Esophagus squamous epithelium (tissue), 5 donors: ENCODE measurements around the gene PYGM. TPM values are rescaled to one million over a fixed set of nuclear protein-coding genes. Genes with fewer than 3 reads are reported as not detected.

Source experiments
- DNase-seq: peaks from one replicate; lab custom pipeline; 2025; lab: John Stamatoyannopoulos, UW
- H3K27ac ChIP-seq, 4 donors: fragments of 200-600 bp; sonication (generic); one replicate each; pipeline ENCODE4 v1.5.1; 2016 to 2019; ENCODE audit warnings: mild to moderate bottlenecking in 1 of 4
- H3K27me3 ChIP-seq, 4 donors: fragments of 200-600 bp; sonication (generic); 1 replicate in 3 of 4; 2 replicates in 1 of 4; pipeline versions ENCODE4 v1.5.1 to v1.6.0; 2017 to 2021; ENCODE audit warnings: antibody characterized with exemption in 1 of 4
- H3K36me3 ChIP-seq, 3 donors: fragments of 200-600 bp; sonication (generic); one replicate each; pipeline ENCODE4 v1.5.1; 2016 to 2019
- H3K4me1 ChIP-seq, 3 donors: fragments of 200-600 bp; sonication (generic); one replicate each; pipeline ENCODE4 v1.5.1; 2017 to 2019
- H3K4me3 ChIP-seq, 4 donors: fragments of 200-600 bp; sonication (generic); 1 replicate in 3 of 4; 2 replicates in 1 of 4; pipeline ENCODE4 v1.5.1; 2016 to 2019; ENCODE audit warnings: mild to moderate bottlenecking in 2 of 4, moderate library complexity in 1 of 4
- H3K9me3 ChIP-seq, 3 donors: fragments of 200-600 bp; sonication (generic); one replicate each; pipeline ENCODE4 v1.5.1; 2016 to 2019
- POLR2A ChIP-seq, 4 donors: fragments of 450-650 bp; IDR thresholded peaks; one replicate each; pipeline ENCODE4 v1.6.1; 2017; ENCODE audit warnings: antibody characterized with exemption in 4 of 4, mild to moderate bottlenecking in 4 of 4, moderate library complexity in 3 of 4
- WGBS, 2 donors: methylation state at CpG; one replicate each; pipeline ENCODE4 v1.1.5; 2018; 5-methylcytosine and 5-hydroxymethylcytosine counted together
- intact Hi-C: fragments of 100-400 bp; cut with DNase I; formaldehyde crosslinking; loops from one replicate; pipeline ENCODE4 v1.15.0; 2022
- total RNA-seq, 4 donors: library from RNA; depleted of rRNA; stranded (reverse); fragments of >200 nt; gene quantifications; one replicate each; pipeline ENCODE4 v1.1.0, GENCODE V29; 2016
- TF ChIP-seq, protein P1 (sequence below), 6 experiments: fragments of 450-650 bp in 4 of 6; fragments of 200-600 bp in 2 of 6; sonication (generic) in 2 of 6; IDR thresholded peaks; one replicate each; pipeline ENCODE4 v1.5.1; 2016 to 2019; ENCODE audit warnings: antibody characterized with exemption in 6 of 6, mild to moderate bottlenecking in 4 of 6, moderate library complexity in 4 of 6
- donor health status: DM: yes; HTN: yes; CAD: no.

PYGM gene
- total RNA-seq, 4 donors from 2014 or later: 0.27 to 0.95 (median 0.39) TPM

DNA sequence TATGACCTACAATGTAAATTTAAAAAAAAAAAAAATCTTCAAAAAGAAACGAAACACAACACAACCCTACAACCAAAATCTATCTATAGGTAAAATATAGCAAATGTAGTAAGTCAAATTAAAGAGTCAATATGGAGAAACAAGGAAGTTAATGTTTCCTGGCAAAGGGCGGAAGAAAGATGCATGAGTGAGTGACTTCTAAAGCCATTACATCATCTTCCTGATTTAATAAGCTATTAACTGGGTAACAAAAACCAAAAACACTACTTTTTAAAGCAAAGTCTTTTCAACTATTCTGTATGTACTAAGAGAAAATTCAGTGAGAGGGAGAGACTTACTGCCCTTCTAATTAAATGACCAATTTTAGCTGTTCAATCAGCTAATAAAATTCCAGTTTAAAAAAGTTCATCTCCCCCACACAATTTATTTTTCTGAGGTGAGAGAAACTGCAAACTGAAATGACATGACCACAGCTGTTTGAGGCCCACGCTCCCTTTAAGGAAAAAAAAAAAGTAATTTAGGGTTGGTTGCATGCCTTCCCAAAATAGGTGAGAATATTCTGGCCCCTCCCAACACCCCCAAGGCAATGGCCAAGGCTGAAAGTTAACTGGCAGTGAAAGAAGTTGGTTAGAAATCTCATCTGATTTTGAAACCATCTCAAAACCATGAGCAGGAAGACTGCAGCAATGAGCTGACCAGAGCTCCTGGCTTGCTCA, 12.7 kb upstream of the PYGM start:
- H3K27ac ChIP-seq: peak overlapping the region in 3 of 4 donors; percentile 11 to 54 (median 46)
- no peak for DNase-seq
- no peaks in the 10 kb centered on the region for H3K9me3 ChIP-seq
- no peak overlapping the region for H3K4me3 ChIP-seq
- peaks cover 15 to 82% (median 30%) of the 10 kb centered on the region in 3 donors for H3K4me1 ChIP-seq
- WGBS, 2 donors: 42 to 57% methylated on average over 3 of the region's 3 CpGs
- intact Hi-C loops: no loop called here
- TF ChIP-seq, protein P1, sequence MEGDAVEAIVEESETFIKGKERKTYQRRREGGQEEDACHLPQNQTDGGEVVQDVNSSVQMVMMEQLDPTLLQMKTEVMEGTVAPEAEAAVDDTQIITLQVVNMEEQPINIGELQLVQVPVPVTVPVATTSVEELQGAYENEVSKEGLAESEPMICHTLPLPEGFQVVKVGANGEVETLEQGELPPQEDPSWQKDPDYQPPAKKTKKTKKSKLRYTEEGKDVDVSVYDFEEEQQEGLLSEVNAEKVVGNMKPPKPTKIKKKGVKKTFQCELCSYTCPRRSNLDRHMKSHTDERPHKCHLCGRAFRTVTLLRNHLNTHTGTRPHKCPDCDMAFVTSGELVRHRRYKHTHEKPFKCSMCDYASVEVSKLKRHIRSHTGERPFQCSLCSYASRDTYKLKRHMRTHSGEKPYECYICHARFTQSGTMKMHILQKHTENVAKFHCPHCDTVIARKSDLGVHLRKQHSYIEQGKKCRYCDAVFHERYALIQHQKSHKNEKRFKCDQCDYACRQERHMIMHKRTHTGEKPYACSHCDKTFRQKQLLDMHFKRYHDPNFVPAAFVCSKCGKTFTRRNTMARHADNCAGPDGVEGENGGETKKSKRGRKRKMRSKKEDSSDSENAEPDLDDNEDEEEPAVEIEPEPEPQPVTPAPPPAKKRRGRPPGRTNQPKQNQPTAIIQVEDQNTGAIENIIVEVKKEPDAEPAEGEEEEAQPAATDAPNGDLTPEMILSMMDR (IDR thresholded peaks at IDR 0.05): no peak
- TF ChIP-seq POLR2A (IDR thresholded peaks at IDR 0.05): no peak
- H3K27me3 ChIP-seq: no peaks in the 10 kb centered on the region
- peaks cover 62 to 94% (median 74%) of the 10 kb centered on the region in 3 donors for H3K36me3 ChIP-seq

- no peaks in the 10 kb centered on the region for H3K27me3 ChIP-seq
- H3K27ac ChIP-seq: peak overlapping the region in 2 of 4 donors; percentile 46 to 54
- no peak overlapping the region for H3K4me3 ChIP-seq
- DNase-seq: no peak
- no peak for TF ChIP-seq POLR2A (IDR thresholded peaks at IDR 0.05)
- TF ChIP-seq, protein P1 (IDR thresholded peaks at IDR 0.05): no peak
- H3K36me3 ChIP-seq: peaks cover 68 to 100% (median 80%) of the 10 kb centered on the region in 3 donors
- H3K4me1 ChIP-seq: peaks cover 9 to 82% (median 26%) of the 10 kb centered on the region in 3 donors
- H3K9me3 ChIP-seq: no peaks in the 10 kb centered on the region
- 71 to 72% methylated on average over 2 of the region's 2 CpGs for WGBS, 2 donors
- intact Hi-C loops: no loop called here
These were observed 12.1 kb upstream of the PYGM start for GRCh38 chr11:64771861-64772260.

- WGBS, 2 donors: 89 to 94% methylated on average over 12 of the region's 12 CpGs
- Histone ChIP-seq H3K27me3 (no peaks in the 10 kb centered on the region), H3K4me3 (no peak overlapping the region)
These were observed 10.3 kb upstream of the PYGM start for GRCh38 chr11:64770120-64770519.

GRCh38 chr11:64769283-64769682, 9.5 kb upstream of the PYGM start:
- Histone ChIP-seq H3K36me3 (peaks cover 78 to 100% (median 80%) of the 10 kb centered on the region in 3 donors), H3K4me3 (no peak overlapping the region), H3K4me1 (peaks cover under 1 to 82% (median 18%) of the 10 kb centered on the region in 3 donors), H3K9me3 (no peaks in the 10 kb centered on the region), H3K27me3 (no peaks in the 10 kb centered on the region), H3K27ac (no peak overlapping the region)
- 81 to 83% methylated on average over 6 of the region's 6 CpGs for WGBS, 2 donors
- TF ChIP-seq POLR2A (IDR thresholded peaks at IDR 0.05): no peak
- TF ChIP-seq, protein P1 (IDR thresholded peaks at IDR 0.05): no peak
- DNase-seq: no peak
- intact Hi-C loops: no loop called here

More at GRCh38 chr11:64770120-64770519, 10.3 kb upstream of the PYGM start:
- no peak for TF ChIP-seq POLR2A (IDR thresholded peaks at IDR 0.05)
- TF ChIP-seq, protein P1 (IDR thresholded peaks at IDR 0.05): no peak
- intact Hi-C loops: no loop called here
- DNase-seq: no peak
- H3K9me3 ChIP-seq: no peaks in the 10 kb centered on the region
- H3K27ac ChIP-seq: no peak overlapping the region
- H3K36me3 ChIP-seq: peaks cover 78 to 100% (median 80%) of the 10 kb centered on the region in 3 donors
- peaks cover 3 to 82% (median 11%) of the 10 kb centered on the region in 3 donors for H3K4me1 ChIP-seq

DNA sequence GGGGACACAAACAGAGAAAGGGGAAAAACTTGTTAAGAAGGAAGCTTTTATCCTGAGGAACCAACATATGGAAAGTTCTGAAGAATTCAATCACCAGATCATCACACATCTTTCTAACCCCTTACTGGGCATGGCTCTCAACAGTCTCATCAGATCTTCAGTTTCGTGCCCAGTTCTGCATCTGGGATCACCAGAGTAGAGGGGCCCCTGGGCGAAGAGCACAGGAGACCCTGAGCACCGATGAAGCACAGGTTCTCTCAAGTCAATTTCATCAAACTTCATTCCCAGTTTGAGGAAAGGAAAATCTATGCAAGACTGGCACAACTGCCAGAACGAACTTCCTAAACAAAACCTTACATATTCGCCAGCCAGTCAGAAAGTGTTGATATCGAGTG, 8.5 kb upstream of the PYGM start:
- Histone ChIP-seq H3K27ac (peak overlapping the region in 3 of 4 donors; percentile 2 to 72 (median 66)), H3K27me3 (no peaks in the 10 kb centered on the region), H3K4me3 (no peak overlapping the region), H3K36me3 (peaks cover 84 to 100% (median 85%) of the 10 kb centered on the region in 3 donors), H3K9me3 (no peaks in the 10 kb centered on the region), H3K4me1 (peaks cover 11 to 82% (median 27%) of the 10 kb centered on the region in 3 donors)
- TF ChIP-seq, protein P1 (IDR thresholded peaks at IDR 0.05): no peak
- TF ChIP-seq POLR2A (IDR thresholded peaks at IDR 0.05): no peak
- no peak for DNase-seq
- intact Hi-C loops: no loop called here
- 82 to 84% methylated on average over 6 of the region's 6 CpGs for WGBS, 2 donors
